ENCODE data around the gene MLLT10.

Gene MLLT10

GRCh38 chr10:21759232-21759631 lies 225.2 kb downstream of the MLLT10 start:
- DNase-seq (ENCODE audit: extremely low read depth in 1 of 2, low read depth in 1 of 2): no peak

GRCh38 chr10:21760332-21760731 lies 226.3 kb downstream of the MLLT10 start:
- DNase-seq (ENCODE audit: extremely low read depth in 1 of 2, low read depth in 1 of 2): no peak

GRCh38 chr10:21764466-21765189 lies 230.6 kb downstream of the MLLT10 start:
- no peak for DNase-seq (ENCODE audit: extremely low read depth in 1 of 2, low read depth in 1 of 2)

- no peak for DNase-seq (ENCODE audit: extremely low read depth in 1 of 2, low read depth in 1 of 2)
Measured at GRCh38 chr10:21769041-21769440, 235.0 kb downstream of the MLLT10 start.

- DNase-seq (ENCODE audit: extremely low read depth in 1 of 2, low read depth in 1 of 2): no peak
Measured at GRCh38 chr10:21771219-21771618, 237.2 kb downstream of the MLLT10 start.

- no peak for DNase-seq (ENCODE audit: extremely low read depth in 1 of 2, low read depth in 1 of 2)
Measured at GRCh38 chr10:21776883-21777282, 242.9 kb downstream of the MLLT10 start.

- no peak for DNase-seq (ENCODE audit: extremely low read depth in 1 of 2, low read depth in 1 of 2)
Measured at GRCh38 chr10:21791276-21791675, 257.2 kb downstream of the MLLT10 start.
